SK-N-SH treated with all-trans-retinoic acid at 6 μM for 48 hours (cell line): ENCODE measurements around the gene TIMELESS.

ENCODE experiments used
- ARNTL ChIP-seq: fragments of 450-650 bp; formaldehyde crosslinking; IDR thresholded peaks from 2 replicates; pipeline ENCODE4 v1.5.0; 2020; ENCODE audit warnings: low read depth, mild to moderate bottlenecking, moderate library complexity, borderline replicate concordance
- CSRNP3 ChIP-seq: fragments of 250-450 bp; sonication (Bioruptor Pico); IDR thresholded peaks from 2 replicates; pipeline ENCODE4 v1.5.1; 2021; ENCODE audit warnings: mild to moderate bottlenecking, moderate library complexity
- OSR1 ChIP-seq: fragments of 250-450 bp; sonication (Bioruptor Pico); IDR thresholded peaks from 2 replicates; pipeline ENCODE4 v1.8.0; 2022; ENCODE audit warnings: moderate library complexity, mild to moderate bottlenecking, inconsistent platforms
- PATZ1 ChIP-seq: fragments of 250-450 bp; sonication (Bioruptor Pico); IDR thresholded peaks from 2 replicates; pipeline ENCODE4 v1.8.0; 2020; ENCODE audit warnings: mild to moderate bottlenecking, moderate library complexity, borderline replicate concordance
- SNAI2 ChIP-seq: fragments of 250-450 bp; sonication (Bioruptor Pico); IDR thresholded peaks from 2 replicates; pipeline ENCODE4 v1.5.0; 2020; ENCODE audit warnings: mild to moderate bottlenecking, moderate library complexity
- ZFP3 ChIP-seq: fragments of 250-450 bp; sonication (Bioruptor Pico); IDR thresholded peaks from 2 replicates; pipeline ENCODE4 v1.5.0; 2020; ENCODE audit warnings: mild to moderate bottlenecking, moderate library complexity

GRCh38 chr12:56425940-56426438 lies 23.2 kb downstream of the TIMELESS start:
- TF ChIP-seq OSR1 (no peak), ZFP3 (CRISPR knock-in tag) (no peak), PATZ1 (CRISPR knock-in tag) (no peak), SNAI2 (no peak), ARNTL (CRISPR knock-in tag) (no peak), CSRNP3 (CRISPR knock-in tag) (no peak)
